ENCODE data around the gene AQP6. TPM values are rescaled to one million over a fixed set of nuclear protein-coding genes. Genes with fewer than 3 reads are reported as not detected.

AQP6 gene
- total and polyA plus RNA-seq, 2 donors (not counting 3 experiments of a cell fraction or from before 2014, with no cell fraction given), result 0.04 TPM; not detected in 1

DNA sequence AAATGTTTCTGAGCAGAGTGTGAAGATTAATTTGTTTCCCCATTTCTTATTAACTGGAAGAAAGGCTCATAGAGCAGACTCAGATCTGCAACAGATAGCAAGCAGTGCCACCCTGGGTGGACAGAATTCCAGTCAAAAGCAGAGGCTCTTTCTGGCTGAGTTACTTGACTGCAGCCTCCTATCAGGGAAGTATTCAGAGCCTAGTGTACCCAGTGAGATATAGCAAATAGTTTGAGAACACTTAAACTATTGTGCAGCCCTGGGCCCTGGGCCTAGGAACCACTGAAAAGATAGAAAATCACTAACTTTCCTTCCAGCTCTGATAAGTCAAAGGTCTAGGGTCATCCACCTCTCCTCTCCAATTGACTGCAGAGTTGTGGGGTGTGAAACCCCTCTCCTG is 33.4 kb upstream of the AQP6 start:
- FAIRE-seq (no peak), DNase-seq (ENCODE audit: low read depth, low spot score) (no peak)
- intact Hi-C loops (cut with micrococcal nuclease) (no loop called here), dilution Hi-C loops (cut with MboI; ENCODE audit: extremely low pct_ligation_motif_present, low sequenced_read_pairs) (no loop called here)
- no peaks in the 10 kb centered on the region for H4K20me1 ChIP-seq (replicated peaks; ENCODE audit: control insufficient read depth, extremely low read depth, insufficient read depth, low read length)
- no peaks in the 10 kb centered on the region for H3K4me1 ChIP-seq (ENCODE audit: control insufficient read depth, extremely low read depth, insufficient read depth, low read length)
- no peaks in the 10 kb centered on the region for H3K9me3 ChIP-seq (replicated peaks; ENCODE audit: control insufficient read depth, insufficient read depth, low read length)
- H2AFZ ChIP-seq (ENCODE audit: low read depth, low read length), result no peak overlapping the region
- no peak overlapping the region for H3K27ac ChIP-seq (ENCODE audit: insufficient read depth, low read depth, low read length)
- ChIA-PET CTCF (interaction anchor here (0.7 to 1.5 kb wide), 4 partner anchors 11 to 255 kb away, joined by 3 to 5 read pairs (median 4); no protein-coding TSS in a partner anchor), POLR2A (no interaction called here)
- H3K9ac ChIP-seq (replicated peaks; ENCODE audit: extremely low read depth, insufficient read depth, low read length), result no peak overlapping the region
- no peaks in the 10 kb centered on the region for H3K9me1 ChIP-seq (replicated peaks; ENCODE audit: control insufficient read depth, extremely low read depth, insufficient read depth, low read length)
- H3K4me2 ChIP-seq (ENCODE audit: insufficient read depth, low read length), result no peak overlapping the region
- no peak overlapping the region for H3K4me3 ChIP-seq (replicated peaks in 1 of 3; ENCODE audit: insufficient read depth in 1 of 3, low read depth in 1 of 3, low read length in 3 of 3)
- H3K36me3 ChIP-seq (ENCODE audit: control insufficient read depth in 2 of 2, extremely low read depth in 1 of 2, insufficient read depth in 2 of 2, low read length in 2 of 2), result no peaks in the 10 kb centered on the region
- TF ChIP-seq FOS (IDR thresholded peaks at IDR 0.05; ENCODE audit: borderline replicate concordance, insufficient read depth, low read length), result no peak
- TF ChIP-seq CTCF (IDR thresholded peaks at IDR 0.05; ENCODE audit: extremely low read depth in 1 of 2, insufficient read depth in 1 of 2, low read depth in 1 of 2, low read length in 2 of 2), result no peak
- no peak for TF ChIP-seq EZH2 (IDR thresholded peaks at IDR 0.05; ENCODE audit: borderline replicate concordance, low read depth, low read length, severe bottlenecking)
- no peak for TF ChIP-seq MAX (IDR thresholded peaks at IDR 0.05; ENCODE audit: insufficient read depth, insufficient read length)
- no peak for TF ChIP-seq MYC (IDR thresholded peaks at IDR 0.05; ENCODE audit: low read depth, low read length)
- no peaks in the 10 kb centered on the region for H3K27me3 ChIP-seq (ENCODE audit: control insufficient read depth in 2 of 2, insufficient read depth in 2 of 2, low read length in 2 of 2)
- no peaks in the 10 kb centered on the region for H3K79me2 ChIP-seq (ENCODE audit: control insufficient read depth, insufficient read depth, low read length)
- no TSS peak for BruUV-seq (replicated peaks)

DNA sequence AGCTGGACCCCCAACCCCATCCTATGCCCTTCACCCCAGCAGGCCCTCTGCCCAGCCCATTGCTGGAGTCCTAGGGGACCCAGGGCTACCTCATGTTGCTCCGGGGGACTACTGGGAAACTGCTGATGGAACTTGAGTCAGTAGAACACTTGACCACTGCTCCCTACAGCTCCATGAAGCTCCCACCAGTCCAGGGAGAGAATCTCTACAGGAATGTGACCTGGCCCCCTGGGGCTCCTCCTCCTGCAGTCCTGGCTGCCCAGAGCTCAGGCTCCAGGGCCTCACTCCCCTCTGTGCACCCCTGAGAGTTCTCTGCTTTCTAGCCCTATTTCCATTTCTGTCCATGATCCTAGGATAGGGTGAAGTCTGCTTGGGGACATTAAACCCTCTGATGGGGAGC is 33.0 kb upstream of the AQP6 start:
- FAIRE-seq (no peak), DNase-seq (ENCODE audit: low read depth, low spot score) (no peak)
- no peaks in the 10 kb centered on the region for H3K27me3 ChIP-seq (ENCODE audit: control insufficient read depth in 2 of 2, insufficient read depth in 2 of 2, low read length in 2 of 2)
- CTCF ChIA-PET, result interaction anchor here (1.2 to 1.5 kb wide), 3 partner anchors 12 to 73 kb away, joined by 4 to 5 read pairs (median 4); no protein-coding TSS in a partner anchor
- dilution Hi-C loops (cut with MboI; ENCODE audit: extremely low pct_ligation_motif_present, low sequenced_read_pairs), result no loop called here
- no peaks in the 10 kb centered on the region for H3K79me2 ChIP-seq (ENCODE audit: control insufficient read depth, insufficient read depth, low read length)
- no peak overlapping the region for H3K27ac ChIP-seq (ENCODE audit: insufficient read depth, low read depth, low read length)
- POLR2A ChIA-PET, result no interaction called here
- no peak overlapping the region for H3K4me2 ChIP-seq (ENCODE audit: insufficient read depth, low read length)
- H3K4me3 ChIP-seq (replicated peaks in 1 of 3; ENCODE audit: insufficient read depth in 1 of 3, low read depth in 1 of 3, low read length in 3 of 3), result no peak overlapping the region
- H3K9me3 ChIP-seq (replicated peaks; ENCODE audit: control insufficient read depth, insufficient read depth, low read length), result no peaks in the 10 kb centered on the region
- H3K36me3 ChIP-seq (ENCODE audit: control insufficient read depth in 2 of 2, extremely low read depth in 1 of 2, insufficient read depth in 2 of 2, low read length in 2 of 2), result no peaks in the 10 kb centered on the region
- no peak overlapping the region for H3K9ac ChIP-seq (replicated peaks; ENCODE audit: extremely low read depth, insufficient read depth, low read length)
- BruUV-seq (replicated peaks), result no TSS peak
- H3K4me1 ChIP-seq (ENCODE audit: control insufficient read depth, extremely low read depth, insufficient read depth, low read length), result no peaks in the 10 kb centered on the region
- no peaks in the 10 kb centered on the region for H3K9me1 ChIP-seq (replicated peaks; ENCODE audit: control insufficient read depth, extremely low read depth, insufficient read depth, low read length)
- no peak for TF ChIP-seq POLR2A (IDR thresholded peaks at IDR 0.05; ENCODE audit: low read depth, low read length)
- TF ChIP-seq POLR2AphosphoS5 (IDR thresholded peaks at IDR 0.05; ENCODE audit: insufficient read depth, low read depth, low read length), result no peak
- TF ChIP-seq FOS (IDR thresholded peaks at IDR 0.05; ENCODE audit: borderline replicate concordance, insufficient read depth, low read length), result no peak
- no peak for TF ChIP-seq EZH2 (IDR thresholded peaks at IDR 0.05; ENCODE audit: borderline replicate concordance, low read depth, low read length, severe bottlenecking)
- intact Hi-C loops (cut with micrococcal nuclease), result no loop called here
- H2AFZ ChIP-seq (ENCODE audit: low read depth, low read length), result no peak overlapping the region
- no peaks in the 10 kb centered on the region for H4K20me1 ChIP-seq (replicated peaks; ENCODE audit: control insufficient read depth, extremely low read depth, insufficient read depth, low read length)

Measured in endothelial cell of umbilical vein (primary cell).